Adrenal gland (tissue), 5 donors: ENCODE measurements around the gene DNAJC24.

ENCODE experiments used
- CTCF ChIP-seq, 6 experiments: fragments of 450-650 bp in 4 of 6; fragments of 200-600 bp in 2 of 6; sonication (generic) in 1 of 6; IDR thresholded peaks; 1 replicate in 5 of 6; 2 replicates in 1 of 6; pipeline versions ENCODE4 v1.5.1 to v1.8.0; 2016 to 2021; ENCODE audit warnings: antibody characterized with exemption in 6 of 6, mild to moderate bottlenecking in 2 of 6, moderate library complexity in 1 of 6
- POLR2A ChIP-seq, 2 donors: fragments of 450-650 bp; IDR thresholded peaks; one replicate each; pipeline ENCODE4 v1.6.1; 2017; ENCODE audit warnings: antibody characterized with exemption in 2 of 2, mild to moderate bottlenecking in 2 of 2, moderate library complexity in 1 of 2
- donor health status: DM: no; HTN: no; CAD: no.

- TF ChIP-seq POLR2A (IDR thresholded peaks at IDR 0.05), result no peak
- no peak for TF ChIP-seq CTCF (IDR thresholded peaks at IDR 0.05)
Observed at GRCh38 chr11:31474083-31474482, 104.4 kb downstream of the DNAJC24 start.
